Measurements from ENCODE around the gene GDF2. TPM values are rescaled to one million over a fixed set of nuclear protein-coding genes. Genes with fewer than 3 reads are reported as not detected.

GDF2 gene
- total RNA-seq, 1 donor from 2014 or later = not detected

DNA sequence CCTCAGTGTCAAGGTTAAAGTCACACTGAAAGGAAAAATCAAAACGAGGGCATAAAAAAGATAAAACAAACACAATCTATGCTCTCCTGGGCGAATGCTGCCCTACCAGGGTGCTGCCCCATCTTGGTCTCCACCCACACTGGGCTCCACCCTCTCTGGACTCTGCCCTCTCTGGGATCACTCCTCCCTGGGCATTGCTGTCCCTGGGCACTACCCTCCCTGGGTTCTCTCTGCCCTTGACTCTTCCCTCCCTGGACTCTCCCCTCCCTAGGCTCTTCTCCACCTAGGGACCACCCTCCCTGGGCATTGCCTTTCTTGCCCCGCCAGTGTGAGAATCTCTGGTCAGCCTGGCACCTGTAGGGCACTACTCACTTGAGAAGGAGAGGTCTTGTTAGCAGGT is 8.6 kb downstream of the GDF2 start:
- Histone ChIP-seq H3K27ac (no peak overlapping the region), H3K9me3 (no peaks in the 10 kb centered on the region), H3K27me3 (peaks cover 6% of the 10 kb centered on the region), H3K4me1 (no peaks in the 10 kb centered on the region), H3K36me3 (no peaks in the 10 kb centered on the region), H3K4me3 (no peak overlapping the region)
- intact Hi-C loops (cut with DNase I) = no loop called here
- TF ChIP-seq, protein P1, sequence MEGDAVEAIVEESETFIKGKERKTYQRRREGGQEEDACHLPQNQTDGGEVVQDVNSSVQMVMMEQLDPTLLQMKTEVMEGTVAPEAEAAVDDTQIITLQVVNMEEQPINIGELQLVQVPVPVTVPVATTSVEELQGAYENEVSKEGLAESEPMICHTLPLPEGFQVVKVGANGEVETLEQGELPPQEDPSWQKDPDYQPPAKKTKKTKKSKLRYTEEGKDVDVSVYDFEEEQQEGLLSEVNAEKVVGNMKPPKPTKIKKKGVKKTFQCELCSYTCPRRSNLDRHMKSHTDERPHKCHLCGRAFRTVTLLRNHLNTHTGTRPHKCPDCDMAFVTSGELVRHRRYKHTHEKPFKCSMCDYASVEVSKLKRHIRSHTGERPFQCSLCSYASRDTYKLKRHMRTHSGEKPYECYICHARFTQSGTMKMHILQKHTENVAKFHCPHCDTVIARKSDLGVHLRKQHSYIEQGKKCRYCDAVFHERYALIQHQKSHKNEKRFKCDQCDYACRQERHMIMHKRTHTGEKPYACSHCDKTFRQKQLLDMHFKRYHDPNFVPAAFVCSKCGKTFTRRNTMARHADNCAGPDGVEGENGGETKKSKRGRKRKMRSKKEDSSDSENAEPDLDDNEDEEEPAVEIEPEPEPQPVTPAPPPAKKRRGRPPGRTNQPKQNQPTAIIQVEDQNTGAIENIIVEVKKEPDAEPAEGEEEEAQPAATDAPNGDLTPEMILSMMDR (IDR thresholded peaks at IDR 0.05) = no peak
- ATAC-seq = peak; percentile 21
- peak; percentile 43 for DNase-seq

DNA sequence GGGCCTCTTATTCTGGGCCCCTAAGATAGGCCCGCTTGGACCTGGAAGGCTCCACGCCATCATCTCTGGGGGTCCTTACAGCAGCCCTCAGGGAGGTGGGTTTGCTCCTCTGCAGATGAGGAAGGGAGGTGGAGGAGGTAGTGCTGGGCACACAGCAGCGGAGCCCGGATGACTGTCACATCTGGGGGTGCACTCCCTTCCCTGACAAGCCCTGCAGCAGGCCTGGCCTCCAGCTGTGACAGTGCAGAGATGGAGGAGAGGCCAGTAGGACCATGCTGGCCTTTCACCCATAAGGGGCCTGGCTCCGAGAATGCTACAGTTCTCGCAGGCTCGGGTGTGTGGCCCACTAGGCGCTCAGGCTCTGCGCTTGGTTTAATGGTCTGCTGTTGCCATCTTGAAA is 9.2 kb downstream of the GDF2 start:
- TF ChIP-seq, protein P1 (IDR thresholded peaks at IDR 0.05) = no peak
- peak; percentile 44 for DNase-seq
- ATAC-seq = no peak

DNA sequence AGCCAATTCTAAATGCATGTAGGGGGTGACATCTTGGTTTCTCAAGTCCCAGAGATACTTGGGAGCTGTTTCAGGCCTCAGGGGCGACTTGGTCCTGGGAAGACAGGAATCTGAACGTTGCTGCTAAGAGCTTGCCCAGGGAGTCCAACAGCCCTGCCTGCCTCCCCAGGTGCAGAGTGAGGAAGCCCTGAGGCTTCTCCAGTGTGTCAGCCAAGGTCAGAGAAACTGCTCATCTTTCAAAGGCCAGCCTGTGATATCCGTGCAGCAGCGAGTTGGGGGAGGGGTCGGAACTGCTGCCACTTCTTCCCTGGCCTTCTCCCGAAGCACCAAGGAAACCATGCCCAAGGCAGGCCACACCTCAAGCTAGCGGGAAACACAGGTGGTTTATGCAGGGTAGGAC is 9.7 kb downstream of the GDF2 start:
- H3K27ac ChIP-seq = no peak overlapping the region
- no peak overlapping the region for H3K4me3 ChIP-seq
- H3K9me3 ChIP-seq = no peaks in the 10 kb centered on the region
- ATAC-seq (no peak), DNase-seq (peak; percentile 27)
- TF ChIP-seq, protein P1 (IDR thresholded peaks at IDR 0.05) = no peak
- peaks cover 6% of the 10 kb centered on the region for H3K27me3 ChIP-seq
- no peaks in the 10 kb centered on the region for H3K4me1 ChIP-seq
- intact Hi-C loops (cut with DNase I) = no loop called here
- H3K36me3 ChIP-seq = no peaks in the 10 kb centered on the region

More for the DNA sequence above, 9.2 kb downstream of the GDF2 start:
- H3K4me1 ChIP-seq = no peaks in the 10 kb centered on the region
- intact Hi-C loops (cut with DNase I) = no loop called here
- no peaks in the 10 kb centered on the region for H3K36me3 ChIP-seq
- H3K9me3 ChIP-seq = no peaks in the 10 kb centered on the region
- H3K27me3 ChIP-seq = peaks cover 6% of the 10 kb centered on the region
- H3K27ac ChIP-seq = no peak overlapping the region
- no peak overlapping the region for H3K4me3 ChIP-seq

DNA sequence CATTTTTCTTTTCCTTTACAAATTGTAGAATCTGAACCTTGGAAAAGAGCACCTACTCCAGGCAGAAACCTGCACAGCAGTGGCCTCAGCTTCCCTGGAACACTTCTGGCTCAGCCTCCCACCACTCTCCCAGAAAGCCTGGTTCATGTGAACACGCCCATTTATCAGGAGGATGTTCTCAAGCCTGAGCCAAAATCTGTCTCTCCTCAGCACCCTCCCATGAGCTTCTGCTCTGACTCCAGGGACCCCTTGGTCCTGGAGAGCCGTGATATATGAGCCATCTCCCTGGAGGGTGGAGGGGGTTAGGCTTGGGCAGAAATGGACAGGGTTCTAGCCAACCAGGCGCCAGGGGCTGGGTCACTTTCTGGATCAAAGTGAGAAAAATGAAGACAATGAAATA is 10.1 kb downstream of the GDF2 start:
- ATAC-seq (no peak), DNase-seq (peak; percentile 18)
- Histone ChIP-seq H3K9me3 (no peaks in the 10 kb centered on the region), H3K4me3 (no peak overlapping the region), H3K27ac (no peak overlapping the region), H3K4me1 (no peaks in the 10 kb centered on the region), H3K27me3 (peaks cover 6% of the 10 kb centered on the region), H3K36me3 (no peaks in the 10 kb centered on the region)
- intact Hi-C loops (cut with DNase I) = no loop called here
- TF ChIP-seq, protein P1 (IDR thresholded peaks at IDR 0.05) = no peak

GRCh38 chr10:47332946-47333345 is 10.7 kb downstream of the GDF2 start:
- intact Hi-C loops (cut with DNase I) = no loop called here
- no peak for ATAC-seq
- TF ChIP-seq, protein P1 (IDR thresholded peaks at IDR 0.05) = no peak

GRCh38 chr10:47333532-47333931 is 11.3 kb downstream of the GDF2 start:
- Histone ChIP-seq H3K9me3 (no peaks in the 10 kb centered on the region), H3K27ac (no peak overlapping the region), H3K4me3 (no peak overlapping the region), H3K27me3 (peaks cover 6% of the 10 kb centered on the region), H3K36me3 (no peaks in the 10 kb centered on the region), H3K4me1 (no peaks in the 10 kb centered on the region)
- TF ChIP-seq, protein P1 (IDR thresholded peaks at IDR 0.05) = no peak
- ATAC-seq (no peak), DNase-seq (no peak)
- intact Hi-C loops (cut with DNase I) = no loop called here

More at GRCh38 chr10:47332946-47333345, 10.7 kb downstream of the GDF2 start:
- no peak overlapping the region for H3K4me3 ChIP-seq
- no peaks in the 10 kb centered on the region for H3K9me3 ChIP-seq
- H3K4me1 ChIP-seq = no peaks in the 10 kb centered on the region
- no peak for DNase-seq
- no peaks in the 10 kb centered on the region for H3K36me3 ChIP-seq
- H3K27ac ChIP-seq = no peak overlapping the region
- H3K27me3 ChIP-seq = peaks cover 6% of the 10 kb centered on the region

Measured in upper lobe of right lung (tissue), 1 donor.